DND-41 (cell line): ENCODE results near the gene IFITM2.

Experiments
- EZH2 ChIP-seq: IDR thresholded peaks from 3 replicates; pipeline ENCODE4 v1.6.1; 2012; ENCODE audit warnings: borderline replicate concordance, low read depth, mild to moderate bottlenecking, moderate library complexity, low read length, inconsistent platforms; ENCODE audit not compliant: severe bottlenecking
- TF ChIP-seq, protein P1 (sequence below): IDR thresholded peaks from 2 replicates; pipeline ENCODE4 v1.5.1; 2012; ENCODE audit warnings: borderline replicate concordance, low read length, moderate library complexity, mild to moderate bottlenecking; ENCODE audit not compliant: poor library complexity, severe bottlenecking; ENCODE audit errors: extremely low read depth

DNA sequence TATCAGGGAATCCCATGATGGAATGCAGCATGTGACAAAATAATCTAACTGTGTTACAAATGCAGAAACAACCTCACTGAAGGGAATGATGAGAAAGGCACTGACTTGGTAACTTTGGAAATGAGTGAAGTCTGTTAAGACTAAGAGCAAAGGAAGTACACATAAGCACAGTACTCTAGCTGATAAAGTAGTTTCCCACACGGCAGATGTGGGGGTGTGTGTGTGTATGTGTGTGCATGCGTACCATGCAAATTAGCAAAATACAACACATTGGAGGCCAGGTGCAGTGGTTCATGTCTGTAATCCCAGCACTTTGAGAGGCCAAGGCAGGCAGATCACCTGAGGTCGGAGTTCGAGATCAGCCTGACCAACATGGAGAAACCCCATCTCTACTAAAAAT lies 46.0 kb upstream of the IFITM2 start:
- TF ChIP-seq, protein P1, sequence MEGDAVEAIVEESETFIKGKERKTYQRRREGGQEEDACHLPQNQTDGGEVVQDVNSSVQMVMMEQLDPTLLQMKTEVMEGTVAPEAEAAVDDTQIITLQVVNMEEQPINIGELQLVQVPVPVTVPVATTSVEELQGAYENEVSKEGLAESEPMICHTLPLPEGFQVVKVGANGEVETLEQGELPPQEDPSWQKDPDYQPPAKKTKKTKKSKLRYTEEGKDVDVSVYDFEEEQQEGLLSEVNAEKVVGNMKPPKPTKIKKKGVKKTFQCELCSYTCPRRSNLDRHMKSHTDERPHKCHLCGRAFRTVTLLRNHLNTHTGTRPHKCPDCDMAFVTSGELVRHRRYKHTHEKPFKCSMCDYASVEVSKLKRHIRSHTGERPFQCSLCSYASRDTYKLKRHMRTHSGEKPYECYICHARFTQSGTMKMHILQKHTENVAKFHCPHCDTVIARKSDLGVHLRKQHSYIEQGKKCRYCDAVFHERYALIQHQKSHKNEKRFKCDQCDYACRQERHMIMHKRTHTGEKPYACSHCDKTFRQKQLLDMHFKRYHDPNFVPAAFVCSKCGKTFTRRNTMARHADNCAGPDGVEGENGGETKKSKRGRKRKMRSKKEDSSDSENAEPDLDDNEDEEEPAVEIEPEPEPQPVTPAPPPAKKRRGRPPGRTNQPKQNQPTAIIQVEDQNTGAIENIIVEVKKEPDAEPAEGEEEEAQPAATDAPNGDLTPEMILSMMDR = no peak
- TF ChIP-seq EZH2 = no peak
